H1 (cell line): ENCODE results near the gene SLC25A36. TPM values are rescaled to one million over a fixed set of nuclear protein-coding genes. Genes with fewer than 3 reads are reported as not detected.

ENCODE experiments used
- CTCF ChIA-PET: fragments of 300-600 bp; sonication (Branson Sonifier 250); formaldehyde crosslinking; loops from one replicate; lab custom pipeline; 2021; ENCODE audit not compliant: partially characterized antibody; lab: Charles Lee
- POLR2A ChIA-PET: fragments of 300-600 bp; sonication (Branson Sonifier 250); formaldehyde crosslinking; loops from one replicate; lab custom pipeline; 2021; ENCODE audit warnings: inconsistent platforms; ENCODE audit not compliant: partially characterized antibody; lab: Charles Lee
- DNase-seq, 2 experiments: peaks; one replicate each; pipeline versions ENCODE4 v3.0.0 to v3.0.0-alpha.2; 2010 to 2022; ENCODE audit warnings: low spot score in 2 of 2, low read depth in 1 of 2, mixed read lengths in 1 of 2
- FAIRE-seq: peaks from 2 replicates; lab custom pipeline; 2011; peaks lifted over from hg19 to GRCh38; lab: Jason Lieb, UNC
- H2AFZ ChIP-seq: 2 replicates; pipeline ENCODE4 v1.8.1; 2012; ENCODE audit warnings: low read length, inconsistent platforms
- H2AK5ac ChIP-seq: 2 replicates; pipeline ENCODE4 v1.6.1; 2013; ENCODE audit warnings: low read depth, low read length
- H2BK120ac ChIP-seq: replicated peaks from 2 replicates; pipeline ENCODE3; 2013; ENCODE audit warnings: low read depth, low read length, inconsistent platforms
- H2BK12ac ChIP-seq: 2 replicates; pipeline ENCODE4 v1.6.1; 2013; ENCODE audit warnings: low read depth, low read length
- H2BK15ac ChIP-seq: 2 replicates; pipeline ENCODE4 v1.6.1; 2013; ENCODE audit warnings: low read length
- H2BK20ac ChIP-seq: 2 replicates; pipeline ENCODE4 v1.6.1; 2013; ENCODE audit warnings: low read length
- H2BK5ac ChIP-seq: 2 replicates; pipeline ENCODE4 v1.6.1; 2013; ENCODE audit warnings: low read depth, low read length
- H3K14ac ChIP-seq: 2 replicates; pipeline ENCODE4 v1.6.1; 2013; ENCODE audit warnings: inconsistent platforms; ENCODE audit not compliant: insufficient read length
- H3K18ac ChIP-seq: 2 replicates; pipeline ENCODE4 v1.6.1; 2013; ENCODE audit warnings: low read length; ENCODE audit errors: extremely low read depth
- H3K23ac ChIP-seq: 2 replicates; pipeline ENCODE4 v1.6.1; 2013; ENCODE audit warnings: inconsistent platforms; ENCODE audit not compliant: insufficient read length
- H3K23me2 ChIP-seq: 2 replicates; pipeline ENCODE4 v1.6.1; 2013; ENCODE audit warnings: low read depth, low read length
- H3K27ac ChIP-seq: 2 replicates; pipeline ENCODE4 v1.6.1; 2011; ENCODE audit warnings: low read depth, low read length, inconsistent platforms
- H3K27me3 ChIP-seq, 4 experiments: replicated peaks in 1 of 4; 1 replicate in 1 of 4; 2 replicates in 3 of 4; pipeline versions ENCODE4 v1.6.1 to v1.8.1; 2011 to 2013; ENCODE audit warnings: low read length in 3 of 4, mild to moderate bottlenecking in 3 of 4, inconsistent platforms in 2 of 4, mixed read lengths in 2 of 4, moderate library complexity in 1 of 4; ENCODE audit not compliant: control insufficient read depth in 3 of 4, insufficient read depth in 3 of 4; ENCODE audit errors: extremely low read depth in 1 of 4
- H3K36me3 ChIP-seq, 4 experiments: 2 replicates each; pipeline versions ENCODE4 v1.6.1 to v1.8.1; 2011 to 2013; ENCODE audit warnings: mild to moderate bottlenecking in 4 of 4, low read length in 3 of 4, moderate library complexity in 2 of 4, control low read depth in 1 of 4, inconsistent platforms in 1 of 4; ENCODE audit not compliant: insufficient read depth in 4 of 4, control insufficient read depth in 2 of 4
- H3K4ac ChIP-seq: replicated peaks from 2 replicates; pipeline ENCODE3; 2013; ENCODE audit warnings: low read length, low read depth, mixed read lengths, inconsistent platforms; ENCODE audit not compliant: insufficient read length
- H3K4me1 ChIP-seq, 4 experiments: replicated peaks in 1 of 4; 1 replicate in 1 of 4; 2 replicates in 3 of 4; pipeline versions ENCODE4 v1.6.1 to v1.8.1; 2011 to 2013; ENCODE audit warnings: low read length in 3 of 4, inconsistent platforms in 2 of 4, mixed read lengths in 1 of 4; ENCODE audit not compliant: insufficient read depth in 4 of 4, control insufficient read depth in 3 of 4
- H3K4me2 ChIP-seq, 2 experiments: 2 replicates each; pipeline versions ENCODE4 v1.6.1 to v1.8.1; 2011 to 2013; ENCODE audit warnings: low read depth in 2 of 2, low read length in 2 of 2, control low read depth in 1 of 2, inconsistent platforms in 1 of 2, mild to moderate bottlenecking in 1 of 2; ENCODE audit not compliant: insufficient read depth in 1 of 2
- H3K4me3 ChIP-seq, 4 experiments: fragments of 200-600, 300-600 bp in 1 of 4; sonication (generic), shearing (Covaris generic), sonication (Bioruptor Twin) in 1 of 4; 2 replicates each; pipeline versions ENCODE4 v1.5.1 to v1.8.1; 2011 to 2016; ENCODE audit warnings: low read length in 4 of 4, low read depth in 3 of 4, control low read depth in 2 of 4, inconsistent platforms in 2 of 4, mild to moderate bottlenecking in 2 of 4, mixed read lengths in 1 of 4, moderate library complexity in 1 of 4; ENCODE audit not compliant: insufficient read depth in 2 of 4; ENCODE audit errors: extremely low read depth in 1 of 4
- H3K56ac ChIP-seq: replicated peaks from 2 replicates; pipeline ENCODE3; 2013; ENCODE audit warnings: low read depth, mild to moderate bottlenecking, mixed read lengths, low read length, inconsistent platforms; ENCODE audit not compliant: insufficient read length
- H3K79me1 ChIP-seq: 2 replicates; pipeline ENCODE4 v1.6.1; 2013; ENCODE audit warnings: low read depth, low read length, control low read depth
- H3K79me2 ChIP-seq, 2 experiments: 2 replicates each; pipeline versions ENCODE4 v1.6.1 to v1.8.1; 2012 to 2013; ENCODE audit warnings: low read length in 2 of 2, mild to moderate bottlenecking in 2 of 2, inconsistent platforms in 1 of 2; ENCODE audit not compliant: insufficient read depth in 2 of 2, control insufficient read depth in 1 of 2
- H3K9ac ChIP-seq, 4 experiments: replicated peaks in 1 of 4; 1 replicate in 1 of 4; 2 replicates in 3 of 4; pipeline versions ENCODE4 v1.6.1 to v1.8.1; 2011 to 2013; ENCODE audit warnings: low read depth in 3 of 4, low read length in 3 of 4, control low read depth in 2 of 4, mild to moderate bottlenecking in 2 of 4, moderate library complexity in 2 of 4, inconsistent platforms in 1 of 4; ENCODE audit errors: extremely low read depth in 1 of 4
- H3K9me3 ChIP-seq, 2 experiments: 2 replicates each; pipeline versions ENCODE4 v1.6.1 to v1.8.1; 2012 to 2013; ENCODE audit warnings: mild to moderate bottlenecking in 2 of 2, moderate library complexity in 2 of 2, control low read depth in 1 of 2, inconsistent platforms in 1 of 2, low read depth in 1 of 2, low read length in 1 of 2, mixed read lengths in 1 of 2; ENCODE audit not compliant: insufficient read depth in 2 of 2
- H4K20me1 ChIP-seq, 2 experiments: replicated peaks in 1 of 2; 2 replicates each; pipeline versions ENCODE3 to v1.8.1; 2011 to 2013; ENCODE audit warnings: inconsistent platforms in 2 of 2, low read length in 2 of 2, mild to moderate bottlenecking in 1 of 2; ENCODE audit not compliant: insufficient read depth in 2 of 2, control insufficient read depth in 1 of 2
- H4K5ac ChIP-seq: 2 replicates; pipeline ENCODE4 v1.6.1; 2013; ENCODE audit warnings: low read length, low read depth, mixed read lengths, inconsistent platforms; ENCODE audit not compliant: insufficient read length
- H4K8ac ChIP-seq: 2 replicates; pipeline ENCODE4 v1.8.0; 2013; ENCODE audit warnings: mild to moderate bottlenecking, moderate library complexity, low read length, inconsistent platforms; ENCODE audit not compliant: insufficient read depth; ENCODE audit errors: extremely low read depth
- H4K91ac ChIP-seq: replicated peaks from 2 replicates; pipeline ENCODE3; 2013; ENCODE audit warnings: low read length, mixed read lengths, inconsistent platforms; ENCODE audit not compliant: insufficient read length
- BCL11A ChIP-seq, 2 experiments: IDR thresholded peaks; one replicate each; pipeline ENCODE4 v1.6.1; 2011; ENCODE audit warnings: low read depth in 2 of 2, low read length in 2 of 2, mild to moderate bottlenecking in 2 of 2
- CREB1 ChIP-seq: IDR thresholded peaks from 2 replicates; pipeline ENCODE4 v1.6.1; 2012; ENCODE audit warnings: inconsistent platforms
- EZH2 ChIP-seq: fragments of 200-600 bp; sonication (generic); IDR thresholded peaks from 2 replicates; pipeline ENCODE4 v1.7.1; 2012; ENCODE audit warnings: low read depth, mild to moderate bottlenecking, moderate library complexity, low read length, inconsistent platforms; ENCODE audit not compliant: severe bottlenecking
- FOSL1 ChIP-seq: IDR thresholded peaks from 2 replicates; pipeline ENCODE4 v1.6.1; 2011; ENCODE audit warnings: mild to moderate bottlenecking, low read depth, low read length, moderate library complexity; ENCODE audit not compliant: insufficient read depth
- GABPA ChIP-seq: IDR thresholded peaks from 2 replicates; pipeline ENCODE4 v1.6.1; 2011; ENCODE audit warnings: mild to moderate bottlenecking, low read length, moderate library complexity, borderline replicate concordance; ENCODE audit not compliant: insufficient read depth
- KDM1A ChIP-seq: fragments of 200-600, 300-600 bp; sonication (generic); IDR thresholded peaks from 2 replicates; pipeline ENCODE4 v1.7.1; 2016; ENCODE audit warnings: mild to moderate bottlenecking, low read length, borderline replicate concordance
- RAD21 ChIP-seq, 2 experiments: IDR thresholded peaks in 1 of 2; conservative IDR thresholded peaks in 1 of 2; 2 replicates each; pipeline ENCODE4 v1.6.1; 2011; ENCODE audit warnings: low read depth in 2 of 2, low read length in 2 of 2, improper control_type of control experiment in 1 of 2, inconsistent platforms in 1 of 2, mild to moderate bottlenecking in 1 of 2, moderate library complexity in 1 of 2
- RNF2 ChIP-seq: fragments of 200-900, 300-1000 bp; sonication (generic); IDR thresholded peaks from 2 replicates; pipeline ENCODE4 v1.7.1; 2016; ENCODE audit warnings: borderline replicate concordance, low read depth, mild to moderate bottlenecking, antibody characterized with exemption, low read length; ENCODE audit not compliant: poor library complexity, severe bottlenecking; ENCODE audit errors: missing control alignments
- TCF12 ChIP-seq: IDR thresholded peaks from 2 replicates; pipeline ENCODE4 v1.6.1; 2011; ENCODE audit warnings: low read depth, mild to moderate bottlenecking, low read length
- WGBS, 2 experiments: shearing (Covaris generic) in 1 of 2; methylation state at CpG; one replicate each; pipeline versions ENCODE4 v1.1.6 to v1.1.7; 2013 to 2015; ENCODE audit warnings: low lambda C conversion rate in 2 of 2, mixed read lengths in 2 of 2, inconsistent platforms in 1 of 2, low coverage in 1 of 2, missing lambda C conversion rate in 1 of 2; ENCODE audit not compliant: insufficient replicate concordance in 2 of 2, insufficient coverage in 1 of 2, insufficient read length in 1 of 2; ENCODE audit errors: extremely low coverage in 1 of 2, missing lambda C conversion rate in 1 of 2; 5-methylcytosine and 5-hydroxymethylcytosine counted together
- polyA plus RNA-seq, 7 experiments: library from polyadenylated mRNA; depleted of rRNA in 3 of 7; stranded (reverse) in 5 of 7; unstranded in 2 of 7; fragments of >200 nt in 5 of 7; fragments of 200-250 nt in 2 of 7; gene quantifications; 1 replicate in 5 of 7; 2 replicates in 1 of 7; 4 replicates in 1 of 7; pipeline versions ENCODE4 v1.2.1 to v1.2.3, GENCODE V29; 2011 to 2013; ENCODE audit warnings: missing spikeins in 2 of 7, mixed read lengths in 2 of 7
- total RNA-seq: library from RNA; stranded (reverse); fragmentation: NEBNext Ultra II Directional; extraction: Animal tissue kit (Norgen Biotek cat#: 25700); gene quantifications from 2 replicates; pipeline ENCODE4 v1.2.1, GENCODE V29; 2021

The SLC25A36 gene
- total and polyA plus RNA-seq, 2 of the 8 experiments (the other 6 are each of a cell fraction or from before 2014, with no cell fraction given): 42.9 to 71.8 TPM

- peaks cover 2 to 13% (median 3%) of the 10 kb centered on the region in 4 experiments; a peak in 5 of 7 replicates for H3K4me1 ChIP-seq
- TF ChIP-seq FOSL1 (no peak), RNF2 (no peak), GABPA (no peak), BCL11A (IDR thresholded peaks at IDR 0.05; ENCODE audit: low read depth in 2 of 2, low read length in 2 of 2) (no peak), CREB1 (no peak), KDM1A (no peak), TCF12 (no peak), EZH2 (no peak), RAD21 (IDR thresholded peaks at IDR 0.05 in 1 of 2, conservative IDR thresholded peaks at IDR 0.05 in 1 of 2; ENCODE audit: low read depth in 2 of 2, low read length in 2 of 2) (no peak)
- H3K23me2 ChIP-seq: no peaks in the 10 kb centered on the region
- no peak overlapping the region for H2BK20ac ChIP-seq
- H3K27ac ChIP-seq: no peak overlapping the region
- peaks cover 19 to 20% of the 10 kb centered on the region in 2 experiments for H4K20me1 ChIP-seq
- no peaks in the 10 kb centered on the region for H3K9me3 ChIP-seq
- no peak overlapping the region for H3K14ac ChIP-seq
- FAIRE-seq (no peak), DNase-seq (no peak)
- peaks cover 22 to 98% of the 10 kb centered on the region in 2 experiments; a peak in 3 of 4 replicates for H3K79me2 ChIP-seq
- H3K4ac ChIP-seq: no peak overlapping the region
- ChIA-PET CTCF (interaction anchor here (0.9 to 1.0 kb wide), 2 partner anchors 26 to 243 kb away, joined by 3 read pairs; no protein-coding TSS in a partner anchor), POLR2A (interaction anchor here (1.9 kb wide), 1 partner anchor 8 kb away, joined by 7 read pairs; no protein-coding TSS in a partner anchor)
- no peak overlapping the region for H2BK5ac ChIP-seq
- no peak overlapping the region for H3K9ac ChIP-seq
- no peak overlapping the region for H3K56ac ChIP-seq
- no peak overlapping the region for H2AFZ ChIP-seq
- H3K4me2 ChIP-seq: no peak overlapping the region
- no peak overlapping the region for H4K91ac ChIP-seq
- no peak overlapping the region for H2BK15ac ChIP-seq
- WGBS, 2 experiments: 94% methylated on average over 5 of the region's 5 CpGs; no CpG with 5 or more reads in 1 of the 2 experiments
- H3K79me1 ChIP-seq: no peaks in the 10 kb centered on the region; the same call in 1 of the 2 replicates
- H3K18ac ChIP-seq: no peak overlapping the region
- no peak overlapping the region for H2BK12ac ChIP-seq
- H2BK120ac ChIP-seq: no peak overlapping the region
- peaks cover 0 to 4% (median 0%) of the 10 kb centered on the region in 4 experiments; a peak in 1 of 8 replicates for H3K36me3 ChIP-seq
- H4K8ac ChIP-seq: no peak overlapping the region
- no peak overlapping the region for H3K23ac ChIP-seq
- no peak overlapping the region for H3K4me3 ChIP-seq
- H4K5ac ChIP-seq: no peak overlapping the region
- no peaks in the 10 kb centered on the region for H3K27me3 ChIP-seq
- no peak overlapping the region for H2AK5ac ChIP-seq
Measured at GRCh38 chr3:140948460-140949249, 7.0 kb downstream of the SLC25A36 start.
